Measurements from ENCODE around the gene MAGEA10. TPM values are rescaled to one million over a fixed set of nuclear protein-coding genes. Genes with fewer than 3 reads are reported as not detected.

MAGEA10 gene
- total RNA-seq, 4 donors from 2014 or later = not detected

- no peak for DNase-seq (ENCODE audit: low spot score in 2 of 2)
- TF ChIP-seq, protein P1, sequence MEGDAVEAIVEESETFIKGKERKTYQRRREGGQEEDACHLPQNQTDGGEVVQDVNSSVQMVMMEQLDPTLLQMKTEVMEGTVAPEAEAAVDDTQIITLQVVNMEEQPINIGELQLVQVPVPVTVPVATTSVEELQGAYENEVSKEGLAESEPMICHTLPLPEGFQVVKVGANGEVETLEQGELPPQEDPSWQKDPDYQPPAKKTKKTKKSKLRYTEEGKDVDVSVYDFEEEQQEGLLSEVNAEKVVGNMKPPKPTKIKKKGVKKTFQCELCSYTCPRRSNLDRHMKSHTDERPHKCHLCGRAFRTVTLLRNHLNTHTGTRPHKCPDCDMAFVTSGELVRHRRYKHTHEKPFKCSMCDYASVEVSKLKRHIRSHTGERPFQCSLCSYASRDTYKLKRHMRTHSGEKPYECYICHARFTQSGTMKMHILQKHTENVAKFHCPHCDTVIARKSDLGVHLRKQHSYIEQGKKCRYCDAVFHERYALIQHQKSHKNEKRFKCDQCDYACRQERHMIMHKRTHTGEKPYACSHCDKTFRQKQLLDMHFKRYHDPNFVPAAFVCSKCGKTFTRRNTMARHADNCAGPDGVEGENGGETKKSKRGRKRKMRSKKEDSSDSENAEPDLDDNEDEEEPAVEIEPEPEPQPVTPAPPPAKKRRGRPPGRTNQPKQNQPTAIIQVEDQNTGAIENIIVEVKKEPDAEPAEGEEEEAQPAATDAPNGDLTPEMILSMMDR (IDR thresholded peaks at IDR 0.05) = no peak
- no peak for TF ChIP-seq POLR2A (IDR thresholded peaks at IDR 0.05)
- H3K4me3 ChIP-seq (ENCODE audit: low read depth, poor library complexity, severe bottlenecking) = no peak overlapping the region
- intact Hi-C loops (cut with DNase I; ENCODE audit: low total_unique reads) = no loop called here
- 70 to 71% methylated on average over 3 of the region's 3 CpGs for WGBS, 2 donors
Observed at GRCh38 chrX:152117305-152117704, 21.1 kb downstream of the MAGEA10 start.

GRCh38 chrX:152108527-152108926 lies 29.9 kb downstream of the MAGEA10 start:
- WGBS, 2 donors = 89 to 94% methylated on average over 5 of the region's 5 CpGs
- DNase-seq (ENCODE audit: low spot score in 2 of 2) = no peak
- intact Hi-C loops (cut with DNase I; ENCODE audit: low total_unique reads) = no loop called here
- TF ChIP-seq POLR2A (IDR thresholded peaks at IDR 0.05) = no peak
- TF ChIP-seq, protein P1 (IDR thresholded peaks at IDR 0.05) = no peak
- H3K4me3 ChIP-seq (ENCODE audit: low read depth, poor library complexity, severe bottlenecking) = no peak overlapping the region

DNA sequence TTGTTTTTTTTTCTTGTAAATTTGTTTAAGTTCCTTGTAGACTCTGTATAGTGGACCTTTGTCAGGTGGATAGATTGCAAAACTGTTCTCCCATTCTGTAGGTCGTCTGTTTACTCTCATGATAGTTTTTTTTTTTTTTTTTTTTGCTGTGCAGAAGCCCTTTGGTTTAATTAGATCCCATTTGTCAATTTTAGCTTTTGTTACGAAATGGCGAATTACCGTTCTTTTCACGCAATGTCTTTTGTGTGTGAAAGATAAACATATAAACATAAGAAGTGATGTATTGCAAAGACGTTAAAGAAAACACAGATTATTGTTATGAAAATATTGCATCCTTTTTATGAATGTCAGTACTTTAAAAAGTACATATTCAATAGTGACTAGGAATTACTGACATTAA lies 34.5 kb downstream of the MAGEA10 start:
- no peak overlapping the region for H3K4me3 ChIP-seq (ENCODE audit: low read depth, poor library complexity, severe bottlenecking)
- TF ChIP-seq POLR2A (IDR thresholded peaks at IDR 0.05) = no peak
- TF ChIP-seq, protein P1 (IDR thresholded peaks at IDR 0.05) = no peak
- intact Hi-C loops (cut with DNase I; ENCODE audit: low total_unique reads) = no loop called here
- DNase-seq (ENCODE audit: low spot score in 2 of 2) = no peak
- 88 to 94% methylated on average over 6 of the region's 6 CpGs for WGBS, 2 donors

GRCh38 chrX:152086141-152086540 lies 52.2 kb downstream of the MAGEA10 start:
- intact Hi-C loops (cut with DNase I; ENCODE audit: low total_unique reads) = no loop called here
- 86 to 87% methylated on average over 6 of the region's 6 CpGs for WGBS, 2 donors
- TF ChIP-seq POLR2A (IDR thresholded peaks at IDR 0.05) = no peak
- TF ChIP-seq, protein P1 (IDR thresholded peaks at IDR 0.05) = no peak

More at GRCh38 chrX:152086141-152086540, 52.2 kb downstream of the MAGEA10 start:
- H3K4me3 ChIP-seq (ENCODE audit: low read depth, poor library complexity, severe bottlenecking) = no peak overlapping the region
- DNase-seq (ENCODE audit: low spot score in 2 of 2) = no peak

Other genes starting within 250 kb of the MAGEA10 start
- gene MAGEA4, start 225.7 kb downstream of the MAGEA10 start, total RNA-seq = not detected
- 10 to 100 TPM; 17.2 to 55.8 (median 27.8) TPM for gene GABRE, start 163.9 kb downstream of the MAGEA10 start, total RNA-seq

Data from lower leg skin (tissue), 4 donors.